Osteoblast (primary cell): ENCODE data around the gene TBC1D7. TPM values are rescaled to one million over a fixed set of nuclear protein-coding genes. Genes with fewer than 3 reads are reported as not detected.

Experiments
- DNase-seq: peaks from one replicate; pipeline ENCODE4 v3.0.0; 2011; ENCODE audit warnings: low spot score, mixed read lengths; ENCODE audit not compliant: insufficient read length; ENCODE audit errors: missing footprints
- H2AFZ ChIP-seq: 2 replicates; pipeline ENCODE4 v1.6.0; 2011; ENCODE audit warnings: mild to moderate bottlenecking, low read length
- H3K27ac ChIP-seq: 2 replicates; pipeline ENCODE4 v1.5.1; 2011; ENCODE audit warnings: mild to moderate bottlenecking, low read depth, low read length, moderate library complexity
- H3K27me3 ChIP-seq: 2 replicates; pipeline ENCODE4 v1.6.0; 2012; ENCODE audit warnings: mild to moderate bottlenecking, control low read depth, inconsistent platforms, low read length, moderate library complexity; ENCODE audit not compliant: insufficient read depth
- H3K36me3 ChIP-seq: 2 replicates; pipeline ENCODE4 v1.5.1; 2011; ENCODE audit warnings: mild to moderate bottlenecking, low read length, control low read depth, moderate library complexity; ENCODE audit not compliant: insufficient read depth
- H3K4me1 ChIP-seq: 2 replicates; pipeline ENCODE4 v1.5.1; 2011; ENCODE audit warnings: mild to moderate bottlenecking, low read length, control low read depth, moderate library complexity; ENCODE audit not compliant: insufficient read depth
- H3K4me2 ChIP-seq: 2 replicates; pipeline ENCODE4 v1.6.0; 2011; ENCODE audit warnings: mild to moderate bottlenecking, low read length; ENCODE audit not compliant: insufficient read depth
- H3K4me3 ChIP-seq: fragments of 200-600 bp; sonication (generic); 3 replicates; pipeline ENCODE4 v1.5.1; 2012; ENCODE audit warnings: mild to moderate bottlenecking, low read length, inconsistent platforms; ENCODE audit not compliant: insufficient read depth
- H3K79me2 ChIP-seq: 2 replicates; pipeline ENCODE4 v1.6.0; 2012; ENCODE audit warnings: mild to moderate bottlenecking, low read length, control low read depth, inconsistent platforms; ENCODE audit not compliant: insufficient read depth
- H3K9me3 ChIP-seq: 2 replicates; pipeline ENCODE4 v1.5.1; 2011; ENCODE audit warnings: low read depth, low read length, control low read depth
- H4K20me1 ChIP-seq: 2 replicates; pipeline ENCODE4 v1.6.0; 2012; ENCODE audit warnings: mild to moderate bottlenecking, low read length, control low read depth; ENCODE audit not compliant: insufficient read depth
- total RNA-seq: library from RNA; depleted of rRNA; stranded (reverse); fragments of >200 nt; gene quantifications from 2 replicates; pipeline ENCODE4 v1.2.3, GENCODE V29; 2012
- TF ChIP-seq, protein P1 (sequence below): IDR thresholded peaks from 2 replicates; pipeline ENCODE4 v1.5.1; 2011; ENCODE audit warnings: mild to moderate bottlenecking, low read depth, low read length, moderate library complexity; ENCODE audit errors: extremely low read depth

TBC1D7 gene
- total RNA-seq, 1 donor, result 18.8 TPM

DNA sequence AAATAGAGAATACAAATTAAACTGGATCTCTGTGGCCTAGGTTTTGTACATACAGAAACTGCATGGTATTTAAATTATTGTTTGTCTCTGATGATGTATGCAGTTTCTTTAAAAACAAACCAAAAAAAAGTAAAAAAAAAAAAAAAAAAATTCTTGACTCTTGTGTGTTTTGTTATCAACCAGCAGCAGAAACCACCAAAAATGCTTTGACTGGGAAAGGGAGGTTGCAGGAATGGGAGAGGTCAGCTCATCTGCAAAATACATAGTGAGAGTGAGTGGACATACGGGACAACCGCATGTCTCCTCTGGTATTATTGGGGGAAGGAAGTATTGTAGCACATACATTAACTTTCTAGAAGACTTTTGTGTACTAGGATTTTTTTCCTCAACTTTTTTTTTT lies 38.0 kb downstream of the TBC1D7 start:
- H3K27ac ChIP-seq, result no peak overlapping the region
- H3K27me3 ChIP-seq, result no peaks in the 10 kb centered on the region
- no peaks in the 10 kb centered on the region for H3K79me2 ChIP-seq
- H3K4me1 ChIP-seq, result no peaks in the 10 kb centered on the region
- DNase-seq, result no peak
- TF ChIP-seq, protein P1, sequence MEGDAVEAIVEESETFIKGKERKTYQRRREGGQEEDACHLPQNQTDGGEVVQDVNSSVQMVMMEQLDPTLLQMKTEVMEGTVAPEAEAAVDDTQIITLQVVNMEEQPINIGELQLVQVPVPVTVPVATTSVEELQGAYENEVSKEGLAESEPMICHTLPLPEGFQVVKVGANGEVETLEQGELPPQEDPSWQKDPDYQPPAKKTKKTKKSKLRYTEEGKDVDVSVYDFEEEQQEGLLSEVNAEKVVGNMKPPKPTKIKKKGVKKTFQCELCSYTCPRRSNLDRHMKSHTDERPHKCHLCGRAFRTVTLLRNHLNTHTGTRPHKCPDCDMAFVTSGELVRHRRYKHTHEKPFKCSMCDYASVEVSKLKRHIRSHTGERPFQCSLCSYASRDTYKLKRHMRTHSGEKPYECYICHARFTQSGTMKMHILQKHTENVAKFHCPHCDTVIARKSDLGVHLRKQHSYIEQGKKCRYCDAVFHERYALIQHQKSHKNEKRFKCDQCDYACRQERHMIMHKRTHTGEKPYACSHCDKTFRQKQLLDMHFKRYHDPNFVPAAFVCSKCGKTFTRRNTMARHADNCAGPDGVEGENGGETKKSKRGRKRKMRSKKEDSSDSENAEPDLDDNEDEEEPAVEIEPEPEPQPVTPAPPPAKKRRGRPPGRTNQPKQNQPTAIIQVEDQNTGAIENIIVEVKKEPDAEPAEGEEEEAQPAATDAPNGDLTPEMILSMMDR, result no peak
- no peak overlapping the region for H3K4me3 ChIP-seq
- H3K36me3 ChIP-seq, result peaks cover 25% of the 10 kb centered on the region
- H3K9me3 ChIP-seq, result no peaks in the 10 kb centered on the region
- no peaks in the 10 kb centered on the region for H4K20me1 ChIP-seq
- H3K4me2 ChIP-seq, result no peak overlapping the region
- H2AFZ ChIP-seq, result no peak overlapping the region

DNA sequence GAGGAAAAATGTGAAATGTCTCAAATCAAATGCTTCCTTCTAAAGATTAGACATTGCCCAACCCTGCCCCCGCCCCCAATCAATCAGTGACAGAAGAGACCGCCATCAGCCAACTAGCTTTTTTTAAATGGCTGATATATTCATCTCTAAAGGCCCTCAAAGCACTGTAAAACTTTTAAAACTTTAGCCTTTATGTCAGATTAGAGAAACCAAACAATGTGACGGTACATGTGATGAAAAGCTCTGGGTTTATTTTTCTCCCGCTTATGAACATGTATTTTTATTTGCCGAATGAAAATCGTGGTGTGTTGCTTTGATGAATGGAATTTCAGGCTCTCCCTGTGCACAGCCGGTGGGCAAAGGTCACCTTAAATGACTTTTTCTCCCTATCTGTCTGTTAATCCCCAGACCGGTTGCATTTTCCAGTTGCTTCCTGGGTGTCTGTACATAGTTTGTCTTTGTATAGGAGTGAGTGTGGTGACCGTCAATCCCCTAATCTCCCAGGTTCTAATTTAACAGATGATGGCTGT lies 38.5 kb downstream of the TBC1D7 start:
- Histone ChIP-seq H3K27me3 (no peaks in the 10 kb centered on the region), H3K9me3 (no peaks in the 10 kb centered on the region), H3K36me3 (peaks cover 20% of the 10 kb centered on the region), H3K27ac (no peak overlapping the region), H4K20me1 (no peaks in the 10 kb centered on the region), H2AFZ (no peak overlapping the region), H3K4me1 (no peaks in the 10 kb centered on the region), H3K79me2 (no peaks in the 10 kb centered on the region), H3K4me3 (no peak overlapping the region), H3K4me2 (no peak overlapping the region)
- no peak for DNase-seq
- TF ChIP-seq, protein P1, result no peak

DNA sequence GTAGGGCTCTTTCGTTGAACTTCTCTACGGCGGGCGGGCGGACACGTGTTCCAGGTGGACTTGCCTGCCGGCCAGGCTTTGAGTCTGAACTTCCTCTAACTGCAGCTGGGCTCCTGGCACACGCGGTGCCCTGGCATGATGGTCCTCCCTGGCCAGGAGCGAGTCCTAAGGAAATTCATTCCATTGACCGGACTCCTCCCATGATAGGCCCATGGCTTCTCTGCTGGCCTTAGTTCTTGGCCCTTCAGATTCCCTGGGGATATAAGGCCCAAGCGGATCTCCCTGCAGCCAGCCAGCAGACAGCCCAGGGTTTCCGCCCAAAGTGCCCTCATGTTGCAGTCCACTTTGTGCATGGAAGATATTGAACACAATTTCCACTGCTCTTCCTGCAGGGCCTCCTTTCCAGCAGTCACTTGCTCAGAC lies 39.4 kb downstream of the TBC1D7 start:
- no peaks in the 10 kb centered on the region for H3K79me2 ChIP-seq
- TF ChIP-seq, protein P1, result no peak
- no peak overlapping the region for H3K27ac ChIP-seq
- no peaks in the 10 kb centered on the region for H3K4me1 ChIP-seq
- H2AFZ ChIP-seq, result no peak overlapping the region
- no peaks in the 10 kb centered on the region for H3K27me3 ChIP-seq
- no peaks in the 10 kb centered on the region for H4K20me1 ChIP-seq
- no peaks in the 10 kb centered on the region for H3K9me3 ChIP-seq
- no peak for DNase-seq
- no peak overlapping the region for H3K4me2 ChIP-seq
- H3K4me3 ChIP-seq, result no peak overlapping the region
- peaks cover 12% of the 10 kb centered on the region for H3K36me3 ChIP-seq

DNA sequence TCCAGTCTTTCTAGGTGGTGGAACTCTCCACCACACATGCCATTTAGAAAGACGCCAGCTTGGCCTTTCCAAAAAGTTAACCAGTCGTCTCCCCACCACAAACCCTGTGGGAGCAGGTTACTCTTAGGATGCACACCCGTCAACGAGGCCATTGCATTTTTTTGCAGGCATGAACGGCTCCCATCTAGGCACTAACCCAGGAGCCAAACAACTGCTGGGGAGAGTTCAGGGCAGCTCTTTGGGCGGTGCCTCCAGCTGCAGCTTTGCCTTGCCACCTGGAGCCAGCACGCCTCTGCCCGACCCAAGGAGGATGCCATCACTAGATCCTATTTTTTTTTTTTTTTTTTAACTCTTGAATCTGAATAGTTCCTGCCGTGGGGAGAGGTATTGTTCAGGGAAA lies 39.9 kb downstream of the TBC1D7 start:
- Histone ChIP-seq H3K4me1 (no peaks in the 10 kb centered on the region), H3K79me2 (no peaks in the 10 kb centered on the region), H4K20me1 (no peaks in the 10 kb centered on the region), H3K27ac (no peak overlapping the region), H3K4me3 (no peak overlapping the region), H3K9me3 (no peaks in the 10 kb centered on the region), H2AFZ (no peak overlapping the region), H3K4me2 (no peak overlapping the region), H3K36me3 (peaks cover 9% of the 10 kb centered on the region), H3K27me3 (no peaks in the 10 kb centered on the region)
- TF ChIP-seq, protein P1, result no peak
- DNase-seq, result no peak
